GM12878 (cell line): ENCODE measurements around the gene CFAP299. TPM values are rescaled to one million over a fixed set of nuclear protein-coding genes. Genes with fewer than 3 reads are reported as not detected.

ENCODE experiments used
- CBFB ChIP-seq: IDR thresholded peaks from 2 replicates; pipeline ENCODE4 v1.6.1; 2016; ENCODE audit warnings: antibody characterized with exemption, low read depth
- EED ChIP-seq: sonication (generic); IDR thresholded peaks from 2 replicates; pipeline ENCODE4 v1.6.1; 2016; ENCODE audit warnings: antibody characterized with exemption, low read depth
- ETV6 ChIP-seq, 2 experiments: fragments of 450-650 bp in 1 of 2; IDR thresholded peaks in 1 of 2; conservative IDR thresholded peaks in 1 of 2; 2 replicates each; pipeline ENCODE4 v1.6.1; 2014; ENCODE audit warnings: antibody characterized with exemption in 1 of 2, borderline replicate concordance in 1 of 2, low read depth in 1 of 2, mild to moderate bottlenecking in 1 of 2, moderate library complexity in 1 of 2
- IRF4 ChIP-seq: IDR thresholded peaks from 2 replicates; pipeline ENCODE4 v1.6.1; 2011; ENCODE audit warnings: low read depth, low read length
- MXI1 ChIP-seq: fragments of 150-350 bp; IDR thresholded peaks from 2 replicates; pipeline ENCODE4 v1.6.1; 2011; ENCODE audit warnings: low read depth, mild to moderate bottlenecking, inconsistent platforms, low read length, improper control_type of control experiment
- NR2F1 ChIP-seq: fragments of 450-650 bp; conservative IDR thresholded peaks from 2 replicates; pipeline ENCODE4 v1.6.1; 2017; ENCODE audit warnings: mild to moderate bottlenecking
- PAX5 ChIP-seq: IDR thresholded peaks from 2 replicates; pipeline ENCODE4 v1.6.1; 2011; ENCODE audit warnings: low read depth, low read length, borderline replicate concordance
- POLR2AphosphoS2 ChIP-seq: IDR thresholded peaks from 2 replicates; pipeline ENCODE4 v1.6.1; 2011; ENCODE audit warnings: low read depth, mild to moderate bottlenecking, low read length, improper control_type of control experiment, moderate library complexity
- RB1 ChIP-seq: fragments of 450-650 bp; formaldehyde crosslinking; IDR thresholded peaks from 2 replicates; pipeline ENCODE4 v1.6.1; 2017; ENCODE audit warnings: mild to moderate bottlenecking, borderline replicate concordance
- SUPT20H ChIP-seq: IDR thresholded peaks from 2 replicates; pipeline ENCODE4 v1.6.1; 2011; ENCODE audit warnings: low read depth, mild to moderate bottlenecking, low read length, moderate library complexity, borderline replicate concordance; ENCODE audit not compliant: control insufficient read depth
- polyA plus RNA-seq, 11 experiments: library from polyadenylated mRNA; depleted of rRNA in 4 of 11; unstranded in 6 of 11; stranded (reverse) in 5 of 11; fragments of >200 nt; fragmentation: Nextera tagmentation in 4 of 11; fragmentation: Illumina TruSeq in 1 of 11; extraction: Ambion mirVana in 4 of 11; extraction: Trizol in 1 of 11; gene quantifications; 1 replicate in 1 of 11; 2 replicates in 10 of 11; pipeline versions ENCODE4 v1.2.1 to v1.2.3, GENCODE V29; 2011 to 2016; ENCODE audit warnings: inconsistent platforms in 2 of 11, missing spikeins in 2 of 11, low read depth in 1 of 11
- total RNA-seq, 4 experiments: library from RNA; depleted of rRNA in 3 of 4; stranded (reverse); fragments of >200 nt in 3 of 4; fragmentation: Illumina TruSeq in 1 of 4; extraction: Trizol in 1 of 4; gene quantifications; 2 replicates each; pipeline versions ENCODE4 v1.2.1 to v1.2.3, GENCODE V29; 2013 to 2021
- TF ChIP-seq, protein P1 (sequence below): fragments of 450-650 bp; IDR thresholded peaks from 2 replicates; pipeline ENCODE4 v1.6.1; 2017; ENCODE audit warnings: mild to moderate bottlenecking
- TF ChIP-seq, protein P2 (sequence below): fragments of 450-650 bp; IDR thresholded peaks from 2 replicates; pipeline ENCODE4 v1.6.1; 2017; ENCODE audit warnings: mild to moderate bottlenecking, low read depth, inconsistent platforms; ENCODE audit not compliant: poor library complexity, severe bottlenecking
- TF ChIP-seq, protein P3 (sequence below): fragments of 450-650 bp; formaldehyde crosslinking; IDR thresholded peaks from 2 replicates; pipeline ENCODE4 v1.4.0; 2020; ENCODE audit warnings: mild to moderate bottlenecking, moderate library complexity
- TF ChIP-seq, protein P4 (sequence below): IDR thresholded peaks from 2 replicates; pipeline ENCODE4 v1.6.1; 2011; ENCODE audit warnings: mild to moderate bottlenecking, low read depth, low read length, moderate library complexity; ENCODE audit not compliant: insufficient replicate concordance
- TF ChIP-seq, protein P5 (sequence below): IDR thresholded peaks from 2 replicates; pipeline ENCODE4 v1.6.1; 2011; ENCODE audit warnings: borderline replicate concordance, low read depth, mild to moderate bottlenecking, moderate library complexity, low read length; ENCODE audit not compliant: insufficient read depth, poor library complexity, severe bottlenecking
- TF ChIP-seq, protein P6 (sequence below), 3 experiments: IDR thresholded peaks in 2 of 3; conservative IDR thresholded peaks in 1 of 3; 2 replicates each; pipeline ENCODE4 v1.5.1; 2011; ENCODE audit warnings: low read depth in 3 of 3, low read length in 3 of 3, mild to moderate bottlenecking in 3 of 3, control low read depth in 2 of 3, moderate library complexity in 2 of 3, inconsistent platforms in 1 of 3, mixed read lengths in 1 of 3; ENCODE audit not compliant: control insufficient read depth in 2 of 3, insufficient read depth in 1 of 3; ENCODE audit errors: extremely low read depth in 1 of 3

CFAP299 gene
- total and polyA plus RNA-seq, 10 of the 15 experiments (the other 5 are each of a cell fraction or from before 2014, with no cell fraction given) = 0.06 to 0.34 TPM; not detected in 8

DNA sequence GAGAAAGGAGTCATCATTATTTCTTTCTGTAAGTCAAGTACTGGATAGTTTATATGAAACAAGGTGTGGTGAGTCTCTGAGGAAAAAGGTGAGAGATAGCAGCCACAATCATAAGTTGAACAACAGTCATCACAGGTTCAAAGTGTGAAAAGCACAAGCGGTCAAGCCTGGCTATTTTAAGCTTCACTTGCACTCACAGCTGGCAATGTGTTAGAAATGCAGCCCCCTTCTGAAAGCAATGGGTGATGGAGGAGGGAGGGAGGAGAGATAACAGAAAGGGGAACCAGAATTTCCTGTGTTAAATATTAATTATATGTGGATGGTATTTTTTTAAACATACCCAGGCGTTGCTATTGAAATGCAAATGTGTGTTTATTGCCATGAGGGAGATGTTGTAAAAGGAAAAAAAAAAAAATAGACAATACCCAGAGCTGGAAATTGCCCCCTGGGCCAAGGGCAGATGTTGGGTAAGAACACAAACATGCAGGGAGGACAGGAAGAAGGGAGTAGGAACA lies 668.1 kb downstream of the CFAP299 start (continued):
- TF ChIP-seq IRF4 (no peak), PAX5 (peak; percentile 56; the same call in 1 of the 2 replicates), SUPT20H (no peak), NR2F1 (peak; percentile 91), CBFB (no peak), POLR2AphosphoS2 (no peak), RB1 (peak; percentile 62; the same call in 1 of the 2 replicates), ETV6 (conservative IDR thresholded peaks at IDR 0.05 in 1 of 2, IDR thresholded peaks at IDR 0.05 in 1 of 2; ENCODE audit: borderline replicate concordance in 1 of 2, low read depth in 1 of 2) (no peak), MXI1 (no peak), EED (no peak)
- TF ChIP-seq, protein P1, sequence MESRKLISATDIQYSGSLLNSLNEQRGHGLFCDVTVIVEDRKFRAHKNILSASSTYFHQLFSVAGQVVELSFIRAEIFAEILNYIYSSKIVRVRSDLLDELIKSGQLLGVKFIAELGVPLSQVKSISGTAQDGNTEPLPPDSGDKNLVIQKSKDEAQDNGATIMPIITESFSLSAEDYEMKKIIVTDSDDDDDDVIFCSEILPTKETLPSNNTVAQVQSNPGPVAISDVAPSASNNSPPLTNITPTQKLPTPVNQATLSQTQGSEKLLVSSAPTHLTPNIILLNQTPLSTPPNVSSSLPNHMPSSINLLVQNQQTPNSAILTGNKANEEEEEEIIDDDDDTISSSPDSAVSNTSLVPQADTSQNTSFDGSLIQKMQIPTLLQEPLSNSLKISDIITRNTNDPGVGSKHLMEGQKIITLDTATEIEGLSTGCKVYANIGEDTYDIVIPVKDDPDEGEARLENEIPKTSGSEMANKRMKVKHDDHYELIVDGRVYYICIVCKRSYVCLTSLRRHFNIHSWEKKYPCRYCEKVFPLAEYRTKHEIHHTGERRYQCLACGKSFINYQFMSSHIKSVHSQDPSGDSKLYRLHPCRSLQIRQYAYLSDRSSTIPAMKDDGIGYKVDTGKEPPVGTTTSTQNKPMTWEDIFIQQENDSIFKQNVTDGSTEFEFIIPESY = no peak
- TF ChIP-seq, protein P2, sequence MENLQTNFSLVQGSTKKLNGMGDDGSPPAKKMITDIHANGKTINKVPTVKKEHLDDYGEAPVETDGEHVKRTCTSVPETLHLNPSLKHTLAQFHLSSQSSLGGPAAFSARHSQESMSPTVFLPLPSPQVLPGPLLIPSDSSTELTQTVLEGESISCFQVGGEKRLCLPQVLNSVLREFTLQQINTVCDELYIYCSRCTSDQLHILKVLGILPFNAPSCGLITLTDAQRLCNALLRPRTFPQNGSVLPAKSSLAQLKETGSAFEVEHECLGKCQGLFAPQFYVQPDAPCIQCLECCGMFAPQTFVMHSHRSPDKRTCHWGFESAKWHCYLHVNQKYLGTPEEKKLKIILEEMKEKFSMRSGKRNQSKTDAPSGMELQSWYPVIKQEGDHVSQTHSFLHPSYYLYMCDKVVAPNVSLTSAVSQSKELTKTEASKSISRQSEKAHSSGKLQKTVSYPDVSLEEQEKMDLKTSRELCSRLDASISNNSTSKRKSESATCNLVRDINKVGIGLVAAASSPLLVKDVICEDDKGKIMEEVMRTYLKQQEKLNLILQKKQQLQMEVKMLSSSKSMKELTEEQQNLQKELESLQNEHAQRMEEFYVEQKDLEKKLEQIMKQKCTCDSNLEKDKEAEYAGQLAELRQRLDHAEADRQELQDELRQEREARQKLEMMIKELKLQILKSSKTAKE = peak; percentile 80
- TF ChIP-seq, protein P3, sequence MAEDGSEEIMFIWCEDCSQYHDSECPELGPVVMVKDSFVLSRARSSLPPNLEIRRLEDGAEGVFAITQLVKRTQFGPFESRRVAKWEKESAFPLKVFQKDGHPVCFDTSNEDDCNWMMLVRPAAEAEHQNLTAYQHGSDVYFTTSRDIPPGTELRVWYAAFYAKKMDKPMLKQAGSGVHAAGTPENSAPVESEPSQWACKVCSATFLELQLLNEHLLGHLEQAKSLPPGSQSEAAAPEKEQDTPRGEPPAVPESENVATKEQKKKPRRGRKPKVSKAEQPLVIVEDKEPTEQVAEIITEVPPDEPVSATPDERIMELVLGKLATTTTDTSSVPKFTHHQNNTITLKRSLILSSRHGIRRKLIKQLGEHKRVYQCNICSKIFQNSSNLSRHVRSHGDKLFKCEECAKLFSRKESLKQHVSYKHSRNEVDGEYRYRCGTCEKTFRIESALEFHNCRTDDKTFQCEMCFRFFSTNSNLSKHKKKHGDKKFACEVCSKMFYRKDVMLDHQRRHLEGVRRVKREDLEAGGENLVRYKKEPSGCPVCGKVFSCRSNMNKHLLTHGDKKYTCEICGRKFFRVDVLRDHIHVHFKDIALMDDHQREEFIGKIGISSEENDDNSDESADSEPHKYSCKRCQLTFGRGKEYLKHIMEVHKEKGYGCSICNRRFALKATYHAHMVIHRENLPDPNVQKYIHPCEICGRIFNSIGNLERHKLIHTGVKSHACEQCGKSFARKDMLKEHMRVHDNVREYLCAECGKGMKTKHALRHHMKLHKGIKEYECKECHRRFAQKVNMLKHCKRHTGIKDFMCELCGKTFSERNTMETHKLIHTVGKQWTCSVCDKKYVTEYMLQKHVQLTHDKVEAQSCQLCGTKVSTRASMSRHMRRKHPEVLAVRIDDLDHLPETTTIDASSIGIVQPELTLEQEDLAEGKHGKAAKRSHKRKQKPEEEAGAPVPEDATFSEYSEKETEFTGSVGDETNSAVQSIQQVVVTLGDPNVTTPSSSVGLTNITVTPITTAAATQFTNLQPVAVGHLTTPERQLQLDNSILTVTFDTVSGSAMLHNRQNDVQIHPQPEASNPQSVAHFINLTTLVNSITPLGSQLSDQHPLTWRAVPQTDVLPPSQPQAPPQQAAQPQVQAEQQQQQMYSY (CRISPR knock-in tag) = no peak
- TF ChIP-seq, protein P4, sequence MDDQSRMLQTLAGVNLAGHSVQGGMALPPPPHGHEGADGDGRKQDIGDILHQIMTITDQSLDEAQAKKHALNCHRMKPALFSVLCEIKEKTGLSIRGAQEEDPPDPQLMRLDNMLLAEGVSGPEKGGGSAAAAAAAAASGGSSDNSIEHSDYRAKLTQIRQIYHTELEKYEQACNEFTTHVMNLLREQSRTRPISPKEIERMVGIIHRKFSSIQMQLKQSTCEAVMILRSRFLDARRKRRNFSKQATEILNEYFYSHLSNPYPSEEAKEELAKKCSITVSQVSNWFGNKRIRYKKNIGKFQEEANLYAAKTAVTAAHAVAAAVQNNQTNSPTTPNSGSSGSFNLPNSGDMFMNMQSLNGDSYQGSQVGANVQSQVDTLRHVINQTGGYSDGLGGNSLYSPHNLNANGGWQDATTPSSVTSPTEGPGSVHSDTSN = no peak
- TF ChIP-seq, protein P5, sequence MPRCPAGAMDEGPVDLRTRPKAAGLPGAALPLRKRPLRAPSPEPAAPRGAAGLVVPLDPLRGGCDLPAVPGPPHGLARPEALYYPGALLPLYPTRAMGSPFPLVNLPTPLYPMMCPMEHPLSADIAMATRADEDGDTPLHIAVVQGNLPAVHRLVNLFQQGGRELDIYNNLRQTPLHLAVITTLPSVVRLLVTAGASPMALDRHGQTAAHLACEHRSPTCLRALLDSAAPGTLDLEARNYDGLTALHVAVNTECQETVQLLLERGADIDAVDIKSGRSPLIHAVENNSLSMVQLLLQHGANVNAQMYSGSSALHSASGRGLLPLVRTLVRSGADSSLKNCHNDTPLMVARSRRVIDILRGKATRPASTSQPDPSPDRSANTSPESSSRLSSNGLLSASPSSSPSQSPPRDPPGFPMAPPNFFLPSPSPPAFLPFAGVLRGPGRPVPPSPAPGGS = no peak
- TF ChIP-seq, protein P6, sequence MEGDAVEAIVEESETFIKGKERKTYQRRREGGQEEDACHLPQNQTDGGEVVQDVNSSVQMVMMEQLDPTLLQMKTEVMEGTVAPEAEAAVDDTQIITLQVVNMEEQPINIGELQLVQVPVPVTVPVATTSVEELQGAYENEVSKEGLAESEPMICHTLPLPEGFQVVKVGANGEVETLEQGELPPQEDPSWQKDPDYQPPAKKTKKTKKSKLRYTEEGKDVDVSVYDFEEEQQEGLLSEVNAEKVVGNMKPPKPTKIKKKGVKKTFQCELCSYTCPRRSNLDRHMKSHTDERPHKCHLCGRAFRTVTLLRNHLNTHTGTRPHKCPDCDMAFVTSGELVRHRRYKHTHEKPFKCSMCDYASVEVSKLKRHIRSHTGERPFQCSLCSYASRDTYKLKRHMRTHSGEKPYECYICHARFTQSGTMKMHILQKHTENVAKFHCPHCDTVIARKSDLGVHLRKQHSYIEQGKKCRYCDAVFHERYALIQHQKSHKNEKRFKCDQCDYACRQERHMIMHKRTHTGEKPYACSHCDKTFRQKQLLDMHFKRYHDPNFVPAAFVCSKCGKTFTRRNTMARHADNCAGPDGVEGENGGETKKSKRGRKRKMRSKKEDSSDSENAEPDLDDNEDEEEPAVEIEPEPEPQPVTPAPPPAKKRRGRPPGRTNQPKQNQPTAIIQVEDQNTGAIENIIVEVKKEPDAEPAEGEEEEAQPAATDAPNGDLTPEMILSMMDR (IDR thresholded peaks at IDR 0.05 in 2 of 3, conservative IDR thresholded peaks at IDR 0.05 in 1 of 3; ENCODE audit: control insufficient read depth in 2 of 3, extremely low read depth in 1 of 3, insufficient read depth in 1 of 3, low read depth in 3 of 3, low read length in 3 of 3) = no peak
